ENCODE measurements around the gene PGLYRP3. TPM values are rescaled to one million over a fixed set of nuclear protein-coding genes. Genes with fewer than 3 reads are reported as not detected.
A peak's percentile ranks its signal among the peaks of the same experiment; 100 is the strongest.

Gene PGLYRP3
- total RNA-seq, 4 donors from 2014 or later, result 34.2 to 72.1 (median 55.3) TPM

DNA sequence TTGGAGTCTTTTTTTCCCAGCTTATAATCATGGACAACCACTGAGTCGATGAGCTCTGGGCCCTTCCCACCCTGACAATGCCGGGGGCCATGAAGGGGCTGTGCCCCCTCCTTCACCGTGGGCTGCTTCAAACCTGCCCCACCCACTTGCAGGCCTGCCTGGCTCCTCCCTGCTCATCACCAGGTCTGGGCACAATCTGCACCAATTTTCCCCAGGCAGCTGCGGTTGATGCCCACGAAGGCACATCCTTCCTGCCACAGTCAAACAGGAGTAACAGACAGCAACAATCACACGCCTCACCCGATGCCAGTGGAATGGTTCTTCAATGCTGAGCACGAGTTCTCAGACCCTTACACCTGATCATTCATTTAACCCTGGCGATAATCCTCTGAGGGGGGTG is 18.9 kb downstream of the PGLYRP3 start:
- DNase-seq (ENCODE audit: low spot score in 2 of 2), result no peak
- peak overlapping the region; percentile 89 for H3K27ac ChIP-seq
- no peaks in the 10 kb centered on the region for H3K9me3 ChIP-seq
- no peak overlapping the region for H3K4me3 ChIP-seq
- 49% methylated on average over 8 of the region's 9 CpGs for WGBS
- peaks cover 3% of the 10 kb centered on the region for H3K36me3 ChIP-seq
- H3K4me1 ChIP-seq, result peaks cover 34% of the 10 kb centered on the region
- H3K27me3 ChIP-seq, result no peaks in the 10 kb centered on the region
- no peak for TF ChIP-seq POLR2A (IDR thresholded peaks at IDR 0.05)

DNA sequence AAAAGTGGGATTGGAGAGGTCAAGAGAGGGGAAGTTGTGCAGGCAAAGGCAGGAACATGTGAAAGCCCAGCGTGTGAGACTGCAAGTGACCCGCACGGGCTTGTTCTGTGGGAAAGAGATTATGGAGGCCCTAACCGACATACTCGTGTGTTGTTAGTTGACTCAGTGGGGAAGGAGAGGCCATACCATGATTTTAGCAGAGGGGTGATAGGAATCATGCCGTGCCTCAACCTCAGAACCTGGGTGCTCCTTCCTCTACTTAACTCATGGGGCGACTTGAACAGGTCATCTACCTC is 19.3 kb downstream of the PGLYRP3 start:
- Histone ChIP-seq H3K4me1 (peaks cover 35% of the 10 kb centered on the region), H3K27me3 (no peaks in the 10 kb centered on the region), H3K4me3 (no peak overlapping the region), H3K27ac (peak overlapping the region; percentile 89), H3K36me3 (no peaks in the 10 kb centered on the region), H3K9me3 (no peaks in the 10 kb centered on the region)
- TF ChIP-seq POLR2AphosphoS5 (IDR thresholded peaks at IDR 0.05) (no peak), POLR2A (IDR thresholded peaks at IDR 0.05) (no peak), EP300 (IDR thresholded peaks at IDR 0.05) (no peak)
- TF ChIP-seq, protein P1, sequence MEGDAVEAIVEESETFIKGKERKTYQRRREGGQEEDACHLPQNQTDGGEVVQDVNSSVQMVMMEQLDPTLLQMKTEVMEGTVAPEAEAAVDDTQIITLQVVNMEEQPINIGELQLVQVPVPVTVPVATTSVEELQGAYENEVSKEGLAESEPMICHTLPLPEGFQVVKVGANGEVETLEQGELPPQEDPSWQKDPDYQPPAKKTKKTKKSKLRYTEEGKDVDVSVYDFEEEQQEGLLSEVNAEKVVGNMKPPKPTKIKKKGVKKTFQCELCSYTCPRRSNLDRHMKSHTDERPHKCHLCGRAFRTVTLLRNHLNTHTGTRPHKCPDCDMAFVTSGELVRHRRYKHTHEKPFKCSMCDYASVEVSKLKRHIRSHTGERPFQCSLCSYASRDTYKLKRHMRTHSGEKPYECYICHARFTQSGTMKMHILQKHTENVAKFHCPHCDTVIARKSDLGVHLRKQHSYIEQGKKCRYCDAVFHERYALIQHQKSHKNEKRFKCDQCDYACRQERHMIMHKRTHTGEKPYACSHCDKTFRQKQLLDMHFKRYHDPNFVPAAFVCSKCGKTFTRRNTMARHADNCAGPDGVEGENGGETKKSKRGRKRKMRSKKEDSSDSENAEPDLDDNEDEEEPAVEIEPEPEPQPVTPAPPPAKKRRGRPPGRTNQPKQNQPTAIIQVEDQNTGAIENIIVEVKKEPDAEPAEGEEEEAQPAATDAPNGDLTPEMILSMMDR (IDR thresholded peaks at IDR 0.05), result no peak
- DNase-seq (ENCODE audit: low spot score in 2 of 2), result no peak
- WGBS, result 38% methylated on average over 7 of the region's 7 CpGs

DNA sequence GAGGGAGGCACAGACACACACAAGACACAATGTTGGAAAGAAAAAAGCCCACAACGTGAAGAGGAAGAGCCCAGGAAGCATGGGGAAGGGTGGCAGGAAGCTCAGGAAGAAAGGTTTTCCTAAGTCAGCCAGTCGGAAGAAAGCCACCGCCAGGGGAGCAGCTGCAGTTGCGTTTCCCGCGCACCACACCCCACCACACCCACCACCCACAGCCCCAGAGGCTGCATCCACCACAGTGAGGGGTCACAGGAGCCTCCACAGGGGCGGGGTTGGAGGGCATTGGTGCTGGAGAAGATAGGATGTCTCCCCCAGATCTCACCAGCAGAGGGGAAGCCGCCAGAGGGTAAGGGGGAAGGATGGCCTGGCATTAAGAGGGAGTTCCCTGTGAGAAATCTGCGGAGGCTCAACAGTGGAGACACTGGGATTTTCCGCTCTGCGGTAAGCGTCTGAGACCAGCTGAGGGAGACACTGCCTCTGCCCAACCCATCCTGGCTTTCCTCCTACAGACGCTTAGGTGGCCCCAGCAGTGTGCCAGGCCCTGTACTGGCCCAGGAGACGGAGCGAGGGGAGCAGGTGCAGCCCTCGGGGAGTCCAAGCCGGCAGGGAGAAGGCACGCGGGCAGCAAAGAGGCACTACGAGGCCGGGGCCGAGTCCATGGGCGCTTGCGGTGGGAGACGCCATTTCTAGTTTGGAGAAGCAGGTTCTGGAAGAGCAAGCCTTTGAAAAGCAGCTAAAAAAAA is 19.8 kb downstream of the PGLYRP3 start:
- no peaks in the 10 kb centered on the region for H3K36me3 ChIP-seq
- no peak for DNase-seq (ENCODE audit: low spot score in 2 of 2)
- no peaks in the 10 kb centered on the region for H3K27me3 ChIP-seq
- H3K27ac ChIP-seq, result peak overlapping the region; percentile 89
- no peak overlapping the region for H3K4me3 ChIP-seq
- no peaks in the 10 kb centered on the region for H3K9me3 ChIP-seq
- TF ChIP-seq POLR2A (IDR thresholded peaks at IDR 0.05) (no peak), EP300 (IDR thresholded peaks at IDR 0.05) (no peak), POLR2AphosphoS5 (IDR thresholded peaks at IDR 0.05) (no peak)
- TF ChIP-seq, protein P1 (IDR thresholded peaks at IDR 0.05), result peak; percentile 22 to 27
- peaks cover 40% of the 10 kb centered on the region for H3K4me1 ChIP-seq
- 44% methylated on average over 25 of the region's 25 CpGs for WGBS

DNA sequence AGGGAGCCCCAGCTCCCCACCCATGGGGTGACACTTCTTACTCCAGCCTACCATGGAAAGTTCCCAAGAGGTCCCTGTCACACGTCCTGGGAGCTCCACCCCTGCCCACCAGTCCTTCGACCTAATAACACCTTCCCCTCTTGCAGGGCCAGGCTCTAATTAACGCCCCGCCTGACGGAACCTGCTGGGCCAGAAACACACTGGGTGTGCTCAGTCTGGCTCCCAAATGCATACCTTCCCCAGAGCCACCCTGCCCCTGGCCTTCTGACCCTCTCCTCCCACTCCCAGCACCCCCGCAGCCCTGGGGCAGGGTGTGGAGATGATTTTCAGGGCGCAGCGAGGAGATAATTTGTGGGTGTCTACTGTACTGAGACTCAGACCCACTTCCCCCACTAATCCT is 20.6 kb downstream of the PGLYRP3 start:
- Histone ChIP-seq H3K36me3 (no peaks in the 10 kb centered on the region), H3K4me3 (no peak overlapping the region), H3K9me3 (no peaks in the 10 kb centered on the region), H3K27me3 (no peaks in the 10 kb centered on the region), H3K4me1 (peaks cover 43% of the 10 kb centered on the region), H3K27ac (peak overlapping the region; percentile 89)
- peak in 1 of 3 donors; percentile 80 for TF ChIP-seq POLR2AphosphoS5 (IDR thresholded peaks at IDR 0.05)
- TF ChIP-seq, protein P1 (IDR thresholded peaks at IDR 0.05), result no peak
- no peak for DNase-seq (ENCODE audit: low spot score in 2 of 2)
- 53% methylated on average over 4 of the region's 8 CpGs for WGBS

DNA sequence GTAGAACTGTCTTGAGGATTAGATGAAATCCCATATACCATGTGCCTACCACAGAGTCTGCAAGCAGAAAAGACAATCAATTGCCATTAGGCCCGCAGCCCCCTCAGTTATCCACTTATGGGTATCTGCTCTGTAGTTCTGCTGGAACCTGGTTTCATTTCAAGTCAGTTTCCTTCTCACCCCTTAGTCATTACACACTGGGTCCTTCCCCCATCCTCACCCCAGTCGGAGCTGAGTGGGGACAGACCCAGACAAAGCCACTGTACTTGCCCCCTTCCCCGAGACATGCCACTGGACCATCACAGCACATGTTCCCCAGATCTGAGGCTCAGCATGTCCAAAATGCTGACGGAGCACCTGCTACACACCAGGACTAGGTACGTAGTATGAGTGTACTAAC is 21.2 kb downstream of the PGLYRP3 start:
- H3K9me3 ChIP-seq, result no peaks in the 10 kb centered on the region
- peak overlapping the region; percentile 89 for H3K27ac ChIP-seq
- 82% methylated on average over 5 of the region's 5 CpGs for WGBS

More for the DNA sequence above, 21.2 kb downstream of the PGLYRP3 start:
- H3K4me1 ChIP-seq, result peaks cover 43% of the 10 kb centered on the region
- H3K4me3 ChIP-seq, result no peak overlapping the region
- no peaks in the 10 kb centered on the region for H3K27me3 ChIP-seq
- DNase-seq (ENCODE audit: low spot score in 2 of 2), result no peak
- H3K36me3 ChIP-seq, result no peaks in the 10 kb centered on the region
- no peak for TF ChIP-seq EP300 (IDR thresholded peaks at IDR 0.05)
- no peak for TF ChIP-seq POLR2AphosphoS5 (IDR thresholded peaks at IDR 0.05)
- TF ChIP-seq POLR2A (IDR thresholded peaks at IDR 0.05), result no peak
- TF ChIP-seq, protein P1 (IDR thresholded peaks at IDR 0.05), result no peak
